GM18951 (cell line): Measurements from ENCODE around the gene ASIC2.

Experiments used
- POLR2A ChIP-seq: IDR thresholded peaks from 4 replicates; pipeline ENCODE4 v1.6.1; 2011; ENCODE audit warnings: mild to moderate bottlenecking; ENCODE audit not compliant: insufficient read length, insufficient read depth; ENCODE audit errors: extremely low read depth
- in situ Hi-C: fragments of 300-500 bp; cut with MboI; formaldehyde crosslinking; loops from one replicate; pipeline ENCODE4 v1.12.0; 2022; ENCODE audit warnings: low sequenced_read_pairs, mixed read lengths, inconsistent platforms; ENCODE audit not compliant: unreplicated experiment

The ASIC2 gene

DNA sequence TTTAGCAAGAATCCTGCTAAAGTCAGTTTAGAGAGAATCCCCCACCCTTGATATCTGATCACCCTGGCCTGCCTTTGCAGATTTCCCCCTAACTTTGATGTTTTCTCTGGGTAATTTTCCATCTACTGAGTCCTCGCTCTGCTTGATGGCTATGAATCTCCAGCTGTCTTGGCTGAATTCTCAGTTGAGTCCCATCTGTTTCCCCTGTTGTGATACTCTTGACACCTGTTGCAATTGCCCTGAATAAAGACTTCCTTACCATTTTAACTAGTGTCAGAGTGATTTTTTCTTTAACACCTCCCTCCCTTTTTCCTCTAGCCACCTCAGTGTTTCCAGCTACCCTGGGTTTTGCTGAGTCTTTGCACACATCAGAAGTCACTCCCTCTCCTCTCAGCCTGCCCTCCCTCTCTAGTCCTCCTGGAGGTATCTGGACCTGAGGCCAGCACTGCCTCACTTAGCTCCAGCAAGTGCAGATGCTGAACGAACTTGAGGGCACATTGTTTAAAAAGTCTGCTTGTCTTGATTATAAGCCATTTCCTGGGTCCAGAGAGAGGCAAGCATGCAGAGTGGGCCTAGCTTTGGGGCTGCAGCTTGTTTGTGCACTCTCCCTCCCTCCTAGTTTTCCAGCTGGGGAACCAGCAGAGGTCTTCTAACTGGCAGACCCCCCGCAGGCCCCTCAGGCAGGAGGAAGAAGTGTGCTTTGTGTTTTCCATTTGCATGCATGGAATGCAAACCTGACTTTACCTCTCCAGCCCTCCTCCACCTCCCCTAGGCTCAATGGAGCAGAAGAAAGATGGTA, 268.2 kb downstream of the ASIC2 start:
- no peak for TF ChIP-seq POLR2A
- in situ Hi-C loops: no loop called here

DNA sequence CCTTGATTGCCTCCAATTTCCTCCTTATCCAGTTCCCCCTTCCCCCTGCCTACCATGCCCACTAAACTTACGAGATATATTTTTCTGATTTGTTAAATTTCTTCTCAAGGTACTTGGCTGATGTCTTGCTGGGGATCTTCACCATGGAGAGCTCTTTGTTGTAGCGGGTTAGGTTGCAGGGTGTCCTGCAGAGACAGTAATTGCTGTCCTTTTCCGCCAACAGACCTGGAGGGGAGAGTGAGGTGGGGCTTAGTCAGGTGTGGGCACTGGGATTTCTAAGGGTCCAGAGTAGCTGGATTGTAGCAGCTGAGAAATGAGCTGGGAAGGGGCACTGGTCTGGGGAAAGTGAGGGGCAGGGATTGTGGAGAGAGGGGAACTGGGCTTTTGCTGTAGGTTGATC, 269.3 kb downstream of the ASIC2 start:
- in situ Hi-C loops: no loop called here
- no peak for TF ChIP-seq POLR2A

DNA sequence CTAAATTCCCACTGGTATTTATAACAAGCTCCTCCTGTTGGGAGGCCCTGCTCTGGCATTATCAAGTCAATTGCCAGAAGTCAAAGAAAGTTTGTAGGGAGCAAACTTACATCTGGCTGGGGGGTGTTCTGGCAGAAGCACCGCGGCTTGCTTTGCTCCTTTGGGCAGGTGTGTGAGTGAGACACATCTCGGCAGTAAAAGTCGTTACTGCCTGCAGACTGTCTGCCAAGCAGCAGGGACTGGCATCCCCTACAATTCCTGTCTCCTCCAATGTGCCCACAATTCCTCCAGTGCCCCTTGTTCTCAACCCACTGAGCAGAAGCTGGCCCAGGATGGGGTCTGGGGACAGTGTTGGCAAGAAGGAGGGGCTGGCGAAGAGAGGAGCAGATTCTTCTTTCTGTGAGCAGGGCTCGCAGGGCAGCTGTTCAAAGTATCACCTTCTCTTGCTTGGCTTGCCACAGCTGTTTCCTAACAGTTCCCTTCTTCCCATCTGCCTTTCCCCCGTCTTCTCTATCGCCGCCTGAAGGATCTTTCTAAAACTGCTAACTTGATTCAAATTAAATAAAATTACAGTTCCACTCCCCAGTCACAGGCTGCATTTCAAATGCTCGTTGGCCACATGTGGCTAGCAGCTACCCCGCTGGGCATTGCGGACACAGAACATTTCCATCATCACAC, 271.2 kb downstream of the ASIC2 start:
- TF ChIP-seq POLR2A: no peak
- in situ Hi-C loops: no loop called here

DNA sequence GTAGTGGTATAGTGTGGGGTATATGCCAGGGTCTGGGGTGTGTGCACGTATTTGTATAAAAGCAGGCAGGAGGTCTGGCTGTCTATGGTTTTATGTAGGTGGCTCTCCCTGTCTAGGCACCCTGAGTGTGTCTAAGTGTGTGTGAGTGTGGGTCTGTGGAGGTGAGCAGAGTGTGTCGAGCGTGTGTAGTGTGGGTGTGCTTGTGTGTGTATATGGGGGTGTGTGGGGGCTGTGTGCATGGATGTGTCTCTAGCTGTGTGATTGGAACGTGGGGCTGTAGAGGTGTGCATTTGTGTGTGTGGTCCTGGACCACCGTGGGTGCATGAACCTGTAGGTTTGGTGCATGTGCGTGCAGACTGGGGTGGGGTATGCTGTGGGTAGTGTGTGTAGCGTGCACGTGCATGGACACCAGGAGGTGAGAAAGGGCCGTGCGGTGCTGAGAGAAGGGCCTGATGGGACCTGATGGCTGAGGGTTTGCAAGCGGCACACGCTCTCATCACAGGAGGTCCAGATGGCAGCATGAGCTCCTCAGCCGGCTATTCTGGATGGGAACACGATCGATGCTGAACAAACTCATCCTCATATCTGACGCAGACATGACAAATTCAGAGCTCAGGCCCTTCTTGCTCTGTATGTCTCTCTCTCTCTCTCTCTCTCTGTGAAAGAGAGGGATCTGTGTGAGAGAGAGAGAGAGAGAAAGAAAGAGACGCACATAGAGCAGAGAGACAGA, 273.8 kb downstream of the ASIC2 start:
- in situ Hi-C loops: no loop called here
- TF ChIP-seq POLR2A: no peak

GRCh38 chr17:33017366-33017765, 275.7 kb downstream of the ASIC2 start:
- no peak for TF ChIP-seq POLR2A
- in situ Hi-C loops: no loop called here

DNA sequence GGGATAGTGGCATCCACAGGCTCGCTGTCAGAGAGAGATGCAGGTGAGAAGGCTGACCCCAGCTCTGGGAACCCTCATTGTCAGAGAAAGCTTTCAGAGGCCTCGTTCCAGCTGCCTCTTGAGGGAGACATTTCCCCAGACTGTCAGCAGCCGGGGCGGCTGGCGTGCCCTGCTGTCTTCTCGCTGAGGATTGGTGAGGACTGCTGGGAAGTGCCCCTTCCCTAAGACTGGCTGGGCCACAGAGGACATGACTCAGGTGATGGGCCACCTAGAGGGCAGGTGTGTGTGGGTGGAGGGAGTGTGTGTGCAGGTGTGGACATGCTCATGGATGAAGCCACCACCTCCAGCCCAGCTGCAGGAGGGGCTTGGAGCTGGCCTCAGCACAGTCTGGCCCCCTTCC, 276.2 kb downstream of the ASIC2 start:
- no peak for TF ChIP-seq POLR2A
- in situ Hi-C loops: no loop called here

DNA sequence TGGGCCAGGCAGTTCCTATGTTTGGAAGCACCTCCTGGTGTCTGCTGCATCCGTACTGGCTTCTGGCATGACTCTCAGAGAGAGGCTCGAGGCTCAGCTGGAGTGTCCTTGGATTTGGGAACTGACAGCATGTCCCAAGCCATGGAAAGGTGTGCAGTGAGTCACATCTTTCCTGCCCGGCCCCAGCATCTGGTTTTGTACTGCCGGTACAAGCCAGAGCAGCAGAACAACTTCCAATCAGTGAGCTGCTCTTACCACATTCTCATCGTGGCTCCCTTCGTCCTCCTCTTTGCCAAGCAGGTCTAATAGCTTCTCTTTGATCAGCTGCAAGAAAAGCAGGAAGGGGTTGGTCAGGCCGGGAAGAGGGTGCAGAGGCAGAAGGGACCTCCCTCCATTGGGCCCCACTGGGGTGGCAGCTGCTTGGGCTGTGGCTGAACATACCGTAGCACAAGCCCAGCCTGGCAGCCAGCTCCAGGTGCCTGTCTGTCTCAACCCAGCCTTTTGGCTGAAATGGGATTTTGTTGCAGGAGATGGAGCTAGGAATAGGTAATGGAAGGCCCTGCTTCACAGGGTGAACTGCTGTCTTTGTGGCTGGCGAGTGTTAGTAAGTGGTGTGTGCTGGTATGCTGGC, 277.3 kb downstream of the ASIC2 start:
- TF ChIP-seq POLR2A: no peak
- in situ Hi-C loops: no loop called here

- no peak for TF ChIP-seq POLR2A
- in situ Hi-C loops: no loop called here
These were observed 278.3 kb downstream of the ASIC2 start for GRCh38 chr17:33014751-33015150.

GRCh38 chr17:33013596-33014375, 279.3 kb downstream of the ASIC2 start:
- TF ChIP-seq POLR2A: no peak
- in situ Hi-C loops: no loop called here

DNA sequence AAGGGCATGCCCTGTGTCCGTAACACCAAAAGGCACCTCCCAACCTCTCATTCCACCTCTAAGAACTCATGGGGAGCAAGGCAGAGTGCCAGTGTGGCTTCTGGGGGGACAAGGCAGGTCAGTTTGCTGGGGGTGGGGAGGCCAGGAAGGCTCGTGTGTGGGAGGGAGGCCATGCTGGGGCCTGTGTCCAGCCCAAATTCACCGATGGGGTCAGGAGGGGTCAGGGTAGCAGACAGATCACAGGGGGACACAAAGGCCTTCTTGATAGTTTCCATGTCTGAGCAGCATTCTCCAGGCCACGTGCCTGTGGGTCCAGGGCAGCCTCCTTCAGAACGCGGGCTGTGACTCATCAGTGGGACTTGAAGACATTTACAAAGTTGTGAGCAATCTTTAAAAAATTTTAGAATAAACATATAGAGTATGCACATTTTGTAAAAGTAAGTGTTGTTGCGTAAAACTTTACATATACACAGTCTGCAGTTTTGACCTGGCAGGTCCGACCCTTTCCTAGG, 280.5 kb downstream of the ASIC2 start:
- no peak for TF ChIP-seq POLR2A
- in situ Hi-C loops: no loop called here

GRCh38 chr17:33009636-33010035, 283.5 kb downstream of the ASIC2 start:
- no peak for TF ChIP-seq POLR2A
- in situ Hi-C loops: no loop called here

- in situ Hi-C loops: no loop called here
- TF ChIP-seq POLR2A: no peak
These were observed 285.9 kb downstream of the ASIC2 start for GRCh38 chr17:33007186-33007585.
